SK-N-DZ (cell line): ENCODE data around the gene PACS2.

Source experiments
- DNase-seq: peaks from one replicate; pipeline ENCODE4 v3.0.0-alpha.2; 2015; ENCODE audit warnings: low spot score

PACS2 gene

GRCh38 chr14:105439179-105439578 lies 124.6 kb downstream of the PACS2 start:
- no peak for DNase-seq

- DNase-seq: no peak
Observed at GRCh38 chr14:105439710-105440553, 125.4 kb downstream of the PACS2 start.

- no peak for DNase-seq
Observed at GRCh38 chr14:105440554-105440900, 126.0 kb downstream of the PACS2 start.

GRCh38 chr14:105440992-105441391 lies 126.4 kb downstream of the PACS2 start:
- DNase-seq: no peak

GRCh38 chr14:105442125-105442524 lies 127.6 kb downstream of the PACS2 start:
- no peak for DNase-seq

GRCh38 chr14:105442834-105443233 lies 128.3 kb downstream of the PACS2 start:
- DNase-seq: no peak

- DNase-seq: no peak
Observed at GRCh38 chr14:105444859-105445258, 130.3 kb downstream of the PACS2 start.

GRCh38 chr14:105445290-105445689 lies 130.7 kb downstream of the PACS2 start:
- DNase-seq: no peak

- DNase-seq: no peak
Observed at GRCh38 chr14:105445901-105446845, 131.6 kb downstream of the PACS2 start.

GRCh38 chr14:105446971-105447370 lies 132.4 kb downstream of the PACS2 start:
- DNase-seq: no peak
